Kidney epithelial cell (primary cell): ENCODE results near the gene PER3. TPM values are rescaled to one million over a fixed set of nuclear protein-coding genes. Genes with fewer than 3 reads are reported as not detected.

ENCODE experiments used
- DNase-seq: peaks from one replicate; pipeline ENCODE4 v3.0.0-alpha.2; 2010; ENCODE audit warnings: low read depth
- H3K27me3 ChIP-seq: 2 replicates; pipeline ENCODE4 v1.6.0; 2011; ENCODE audit warnings: low read length; ENCODE audit not compliant: control insufficient read depth, insufficient read depth
- H3K36me3 ChIP-seq: 2 replicates; pipeline ENCODE4 v1.5.1; 2011; ENCODE audit warnings: low read length; ENCODE audit not compliant: control insufficient read depth, insufficient read depth
- H3K4me3 ChIP-seq: 2 replicates; pipeline ENCODE4 v1.5.1; 2011; ENCODE audit warnings: low read depth, mild to moderate bottlenecking, control low read depth, low read length
- total RNA-seq: library from RNA; depleted of rRNA; stranded (reverse); fragments of >200 nt; gene quantifications from 2 replicates; pipeline ENCODE4 v1.2.3, GENCODE V29; 2015
- TF ChIP-seq, protein P1 (sequence below): IDR thresholded peaks from 2 replicates; pipeline ENCODE4 v1.5.1; 2011; ENCODE audit warnings: mild to moderate bottlenecking, moderate library complexity, low read length, control low read depth, inconsistent platforms; ENCODE audit not compliant: insufficient read depth, poor library complexity, severe bottlenecking

The PER3 gene
- total RNA-seq, 1 donor from 2014 or later: 3.8 TPM

DNA sequence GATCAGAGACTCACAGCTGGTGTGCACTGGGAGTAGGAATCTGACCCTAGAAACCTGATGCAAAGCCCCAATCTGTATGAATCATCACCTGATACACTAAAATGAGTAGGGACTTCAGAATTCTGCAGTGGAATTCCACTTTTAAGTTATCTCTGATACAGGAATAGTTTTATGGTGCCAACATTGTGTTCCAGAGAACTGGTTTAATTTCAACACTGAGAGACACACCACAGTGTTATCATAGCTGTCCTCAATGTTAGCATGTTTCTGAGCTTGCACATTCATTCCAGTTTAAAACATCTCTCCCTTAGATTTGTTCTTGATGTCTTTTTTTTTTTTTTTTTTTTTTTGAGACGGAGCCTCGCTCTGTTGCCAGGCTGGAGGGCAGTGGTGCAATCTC lies 61.7 kb downstream of the PER3 start:
- H3K36me3 ChIP-seq: no peaks in the 10 kb centered on the region
- H3K4me3 ChIP-seq: no peak overlapping the region
- H3K27me3 ChIP-seq: no peaks in the 10 kb centered on the region
- TF ChIP-seq, protein P1, sequence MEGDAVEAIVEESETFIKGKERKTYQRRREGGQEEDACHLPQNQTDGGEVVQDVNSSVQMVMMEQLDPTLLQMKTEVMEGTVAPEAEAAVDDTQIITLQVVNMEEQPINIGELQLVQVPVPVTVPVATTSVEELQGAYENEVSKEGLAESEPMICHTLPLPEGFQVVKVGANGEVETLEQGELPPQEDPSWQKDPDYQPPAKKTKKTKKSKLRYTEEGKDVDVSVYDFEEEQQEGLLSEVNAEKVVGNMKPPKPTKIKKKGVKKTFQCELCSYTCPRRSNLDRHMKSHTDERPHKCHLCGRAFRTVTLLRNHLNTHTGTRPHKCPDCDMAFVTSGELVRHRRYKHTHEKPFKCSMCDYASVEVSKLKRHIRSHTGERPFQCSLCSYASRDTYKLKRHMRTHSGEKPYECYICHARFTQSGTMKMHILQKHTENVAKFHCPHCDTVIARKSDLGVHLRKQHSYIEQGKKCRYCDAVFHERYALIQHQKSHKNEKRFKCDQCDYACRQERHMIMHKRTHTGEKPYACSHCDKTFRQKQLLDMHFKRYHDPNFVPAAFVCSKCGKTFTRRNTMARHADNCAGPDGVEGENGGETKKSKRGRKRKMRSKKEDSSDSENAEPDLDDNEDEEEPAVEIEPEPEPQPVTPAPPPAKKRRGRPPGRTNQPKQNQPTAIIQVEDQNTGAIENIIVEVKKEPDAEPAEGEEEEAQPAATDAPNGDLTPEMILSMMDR: no peak
- no peak for DNase-seq

DNA sequence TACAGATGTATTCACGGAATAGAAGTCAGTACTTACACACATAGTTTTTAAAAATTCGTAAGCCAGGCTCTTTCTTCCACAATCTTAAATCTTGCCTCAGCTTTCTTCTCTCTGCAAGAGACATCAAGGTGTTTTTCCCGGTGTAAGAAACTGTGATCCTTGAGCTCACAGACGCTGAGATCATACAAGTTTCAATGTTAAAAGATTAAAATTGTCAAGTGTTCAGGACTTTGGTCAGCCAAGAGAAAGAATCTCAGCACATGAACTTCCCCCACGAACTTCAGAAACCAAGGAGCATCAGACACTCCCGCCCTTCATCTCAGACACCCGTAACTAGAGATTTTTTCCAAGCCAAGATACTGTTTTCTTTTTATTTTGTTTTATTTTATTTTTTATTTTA lies 62.6 kb downstream of the PER3 start:
- TF ChIP-seq, protein P1: no peak
- Histone ChIP-seq H3K27me3 (no peaks in the 10 kb centered on the region), H3K4me3 (no peak overlapping the region), H3K36me3 (no peaks in the 10 kb centered on the region)
- no peak for DNase-seq

DNA sequence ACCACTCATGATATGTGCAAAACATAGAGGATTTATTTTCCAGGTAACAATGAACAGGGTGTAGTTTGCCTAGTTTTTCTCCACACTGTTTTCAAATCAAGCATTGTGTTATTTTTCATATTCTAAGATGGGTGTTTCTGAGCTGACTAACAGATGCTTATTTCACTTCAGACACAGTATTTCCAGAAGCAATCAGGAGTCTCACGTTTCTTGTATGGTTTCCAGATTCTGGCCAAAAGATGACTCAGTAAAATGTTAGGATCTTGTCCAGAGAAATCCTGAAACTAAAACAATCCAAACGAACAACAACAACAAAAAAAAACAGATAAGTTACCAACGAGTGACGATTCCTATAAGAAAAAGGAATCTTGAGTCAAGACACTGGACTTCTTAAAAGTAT lies 63.5 kb downstream of the PER3 start:
- H3K27me3 ChIP-seq: no peaks in the 10 kb centered on the region
- TF ChIP-seq, protein P1: no peak
- no peak for DNase-seq
- no peak overlapping the region for H3K4me3 ChIP-seq
- H3K36me3 ChIP-seq: no peaks in the 10 kb centered on the region

DNA sequence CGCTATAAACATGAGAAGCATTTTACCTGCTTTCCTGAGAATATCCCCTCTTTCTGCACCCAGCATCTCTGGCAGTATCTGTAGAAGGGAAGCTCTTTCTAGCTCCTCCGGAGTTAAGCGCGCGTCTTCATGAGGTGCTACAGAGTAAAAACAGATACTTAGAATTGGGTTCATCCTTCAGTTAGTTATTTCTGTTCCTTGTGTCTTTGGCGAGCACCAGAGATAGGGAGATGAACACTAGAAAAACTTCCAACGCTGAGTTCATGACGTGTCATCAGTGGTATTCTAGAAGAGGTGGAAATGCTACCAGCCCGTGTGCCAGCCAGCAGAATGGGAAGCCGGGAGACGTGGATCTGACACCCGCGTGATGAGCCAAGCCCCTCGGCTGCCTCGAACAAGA lies 66.7 kb downstream of the PER3 start:
- Histone ChIP-seq H3K27me3 (no peaks in the 10 kb centered on the region), H3K36me3 (no peaks in the 10 kb centered on the region)
- TF ChIP-seq, protein P1: no peak

DNA sequence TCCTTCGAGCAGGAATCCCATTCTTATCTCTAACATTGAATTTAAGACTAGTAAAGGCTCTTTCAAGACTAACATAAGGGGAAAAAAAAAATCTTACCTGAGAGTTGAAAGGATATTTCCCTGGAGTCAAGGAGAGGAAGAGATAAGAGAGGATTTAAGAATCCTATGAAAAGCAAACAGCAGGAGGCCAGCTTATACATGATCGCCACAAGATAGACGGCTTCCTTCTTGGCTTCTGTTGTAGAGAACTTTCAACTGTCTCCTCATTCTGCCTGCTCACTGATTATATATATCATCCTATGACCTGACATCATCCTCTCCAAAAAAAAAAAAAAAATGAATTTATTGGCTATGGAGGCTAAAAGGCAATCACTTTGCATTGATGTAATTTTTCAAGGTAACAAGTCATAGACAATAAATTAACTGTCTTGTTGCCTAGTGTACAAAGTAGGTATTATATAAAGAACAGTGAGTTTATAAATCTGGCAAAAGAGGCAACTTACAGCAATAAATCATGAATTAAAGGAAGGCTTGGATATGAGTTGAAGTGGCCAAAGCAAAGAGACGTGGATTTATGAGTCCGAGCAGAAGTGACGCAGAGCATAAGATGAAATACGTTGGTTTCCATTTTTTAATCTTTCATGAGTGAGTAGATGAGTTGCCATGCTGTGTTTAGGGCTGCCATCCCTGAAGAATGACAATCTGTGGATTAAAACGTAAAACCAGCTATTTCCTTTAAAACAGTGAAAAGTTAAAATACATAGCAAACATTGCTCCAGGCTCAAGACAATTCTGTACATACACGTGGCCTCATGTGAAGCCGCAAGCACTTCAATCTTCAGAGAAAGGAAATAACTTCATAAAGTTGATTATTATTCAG lies 69.0 kb downstream of the PER3 start, which contains the start of gene UTS2:
UTS2 (minus strand) TSS at position 262 of the 880 bp plus-strand sequence; CDS start at position 200, 62 bp downstream.
- Histone ChIP-seq H3K4me3 (no peak within 1 kb of the TSS), H3K36me3 (no peaks in the 10 kb centered on the region), H3K27me3 (no peaks in the 10 kb centered on the region)
- TF ChIP-seq, protein P1: no peak
- no peak for DNase-seq

More for the DNA sequence above, 66.7 kb downstream of the PER3 start:
- no peak for DNase-seq
- no peak overlapping the region for H3K4me3 ChIP-seq
